Mammary epithelial cell (primary cell): ENCODE measurements around the gene MAP4.

Experiments used
- EZH2 ChIP-seq: IDR thresholded peaks from 2 replicates; pipeline ENCODE4 v1.6.1; 2012; ENCODE audit warnings: low read length, inconsistent platforms, borderline replicate concordance
- TF ChIP-seq, protein P1 (sequence below), 2 donors: IDR thresholded peaks in 1 of 2; conservative IDR thresholded peaks in 1 of 2; 2 replicates each; pipeline ENCODE4 v1.5.1; 2011 to 2012; ENCODE audit warnings: inconsistent platforms in 2 of 2, low read length in 2 of 2, mild to moderate bottlenecking in 2 of 2, control low read depth in 1 of 2, low read depth in 1 of 2; ENCODE audit not compliant: insufficient read depth in 1 of 2; ENCODE audit errors: extremely low read depth in 1 of 2

DNA sequence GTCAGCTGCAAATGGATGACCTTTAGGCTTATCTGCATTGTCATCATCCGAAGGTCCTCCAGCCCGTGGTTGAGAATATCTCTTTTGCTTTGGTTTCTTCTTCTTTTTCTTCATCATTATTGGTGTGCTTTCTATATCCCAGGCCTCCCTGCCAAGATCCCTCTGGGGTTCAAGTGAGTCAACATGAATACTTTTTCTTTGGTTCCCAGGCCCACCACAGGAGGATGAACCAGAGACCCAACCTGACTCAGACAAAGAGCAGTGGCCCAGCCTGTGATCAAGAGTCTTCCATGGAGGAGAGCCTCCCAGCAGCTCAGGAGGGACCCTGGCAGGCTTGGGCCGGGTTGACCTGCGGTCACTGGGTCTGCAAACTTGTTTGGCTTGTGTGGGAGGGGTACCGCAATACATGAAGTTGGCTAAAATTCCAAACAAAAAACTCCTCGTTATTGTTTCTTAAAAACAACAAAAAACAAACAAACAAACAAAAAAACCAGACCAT is 104.2 kb downstream of the MAP4 start:
- TF ChIP-seq, protein P1, sequence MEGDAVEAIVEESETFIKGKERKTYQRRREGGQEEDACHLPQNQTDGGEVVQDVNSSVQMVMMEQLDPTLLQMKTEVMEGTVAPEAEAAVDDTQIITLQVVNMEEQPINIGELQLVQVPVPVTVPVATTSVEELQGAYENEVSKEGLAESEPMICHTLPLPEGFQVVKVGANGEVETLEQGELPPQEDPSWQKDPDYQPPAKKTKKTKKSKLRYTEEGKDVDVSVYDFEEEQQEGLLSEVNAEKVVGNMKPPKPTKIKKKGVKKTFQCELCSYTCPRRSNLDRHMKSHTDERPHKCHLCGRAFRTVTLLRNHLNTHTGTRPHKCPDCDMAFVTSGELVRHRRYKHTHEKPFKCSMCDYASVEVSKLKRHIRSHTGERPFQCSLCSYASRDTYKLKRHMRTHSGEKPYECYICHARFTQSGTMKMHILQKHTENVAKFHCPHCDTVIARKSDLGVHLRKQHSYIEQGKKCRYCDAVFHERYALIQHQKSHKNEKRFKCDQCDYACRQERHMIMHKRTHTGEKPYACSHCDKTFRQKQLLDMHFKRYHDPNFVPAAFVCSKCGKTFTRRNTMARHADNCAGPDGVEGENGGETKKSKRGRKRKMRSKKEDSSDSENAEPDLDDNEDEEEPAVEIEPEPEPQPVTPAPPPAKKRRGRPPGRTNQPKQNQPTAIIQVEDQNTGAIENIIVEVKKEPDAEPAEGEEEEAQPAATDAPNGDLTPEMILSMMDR (conservative IDR thresholded peaks at IDR 0.05 in 1 of 2, IDR thresholded peaks at IDR 0.05 in 1 of 2; ENCODE audit: extremely low read depth in 1 of 2, insufficient read depth in 1 of 2, low read depth in 1 of 2, low read length in 2 of 2): no peak
- TF ChIP-seq EZH2: no peak
